Nephron (organoid): Measurements from ENCODE around the gene TMEM231.

Source experiments
- H3K27ac Mint-ChIP-seq, 3 experiments: 2 replicates each; pipeline ENCODE4 v1.8.0; 2020; ENCODE audit warnings: mixed read lengths in 3 of 3, mild to moderate bottlenecking in 2 of 3, moderate library complexity in 1 of 3
- H3K27me3 Mint-ChIP-seq: 2 replicates; pipeline ENCODE4 v1.8.0; 2021; ENCODE audit warnings: low read depth, mild to moderate bottlenecking, moderate library complexity, mixed read lengths
- H3K36me3 Mint-ChIP-seq: 2 replicates; pipeline ENCODE4 v1.8.0; 2020; ENCODE audit warnings: low read depth, mixed read lengths
- H3K4me1 Mint-ChIP-seq: 2 replicates; pipeline ENCODE4 v1.8.0; 2020; ENCODE audit warnings: mixed read lengths
- H3K4me3 Mint-ChIP-seq, 3 experiments: 2 replicates each; pipeline ENCODE4 v1.8.0; 2020; ENCODE audit warnings: mild to moderate bottlenecking in 3 of 3, mixed read lengths in 3 of 3, moderate library complexity in 2 of 3
- H3K9me3 Mint-ChIP-seq: 2 replicates; pipeline ENCODE4 v1.8.0; 2020; ENCODE audit warnings: mixed read lengths
- TF ChIP-seq, protein P1 (sequence below), 3 experiments: fragments of 200-600 bp; sonication (generic); IDR thresholded peaks; one replicate each; pipeline ENCODE4 v1.5.0; 2021; ENCODE audit warnings: antibody characterized with exemption in 3 of 3; ENCODE audit not compliant: unreplicated experiment in 3 of 3

The TMEM231 gene

DNA sequence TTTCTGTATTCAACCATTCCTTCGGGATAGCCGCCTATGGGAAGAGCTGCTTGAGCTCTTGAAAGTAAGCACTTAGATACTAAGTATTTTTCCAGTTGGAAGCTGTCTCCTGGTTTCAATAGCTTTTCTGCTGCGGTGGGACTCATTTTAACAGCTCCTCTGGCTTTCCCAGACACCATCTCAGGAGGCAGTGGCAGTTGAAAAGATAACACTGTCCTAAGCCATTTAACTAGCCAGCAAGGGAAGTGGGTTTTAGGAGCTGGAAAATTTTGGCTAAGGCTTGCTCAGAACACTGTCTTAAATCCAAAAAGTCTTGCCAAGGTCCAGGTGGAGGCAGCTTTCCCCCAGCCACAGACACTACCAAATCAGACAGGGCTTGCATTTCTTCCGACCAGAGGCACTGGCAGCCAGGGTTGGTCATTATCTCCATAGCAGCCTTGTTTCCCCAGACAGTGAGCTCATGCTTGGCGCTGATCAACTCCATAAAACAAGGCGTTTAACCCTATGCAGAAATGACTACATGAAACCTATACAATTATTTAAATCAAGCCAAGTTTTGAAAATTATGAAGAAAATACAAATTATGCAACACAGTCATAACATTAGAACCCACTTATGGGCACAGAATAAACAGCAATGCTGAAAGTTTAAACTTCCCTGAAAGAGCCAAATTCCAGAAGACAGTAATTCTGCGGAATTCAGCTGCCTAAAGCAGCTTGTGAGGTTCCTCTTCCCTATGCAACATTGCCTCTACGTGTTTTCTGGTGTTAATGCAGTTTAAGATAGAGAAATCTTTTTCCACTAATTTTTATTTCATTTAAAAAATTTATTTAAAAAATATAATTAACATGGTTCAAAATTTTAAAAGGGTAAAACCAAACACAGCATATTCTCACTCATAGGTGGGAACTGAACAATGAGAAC is 35.1 kb upstream of the TMEM231 start:
- Mint-ChIP-seq H3K4me3 (peak overlapping the region in 2 of 3 experiments; percentile 8 to 65), H3K36me3 (peaks cover 25% of the 10 kb centered on the region), H3K9me3 (no peaks in the 10 kb centered on the region), H3K27ac (peak overlapping the region; percentile 76 to 99 (median 97)), H3K4me1 (peaks cover 37% of the 10 kb centered on the region), H3K27me3 (no peaks in the 10 kb centered on the region)
- TF ChIP-seq, protein P1, sequence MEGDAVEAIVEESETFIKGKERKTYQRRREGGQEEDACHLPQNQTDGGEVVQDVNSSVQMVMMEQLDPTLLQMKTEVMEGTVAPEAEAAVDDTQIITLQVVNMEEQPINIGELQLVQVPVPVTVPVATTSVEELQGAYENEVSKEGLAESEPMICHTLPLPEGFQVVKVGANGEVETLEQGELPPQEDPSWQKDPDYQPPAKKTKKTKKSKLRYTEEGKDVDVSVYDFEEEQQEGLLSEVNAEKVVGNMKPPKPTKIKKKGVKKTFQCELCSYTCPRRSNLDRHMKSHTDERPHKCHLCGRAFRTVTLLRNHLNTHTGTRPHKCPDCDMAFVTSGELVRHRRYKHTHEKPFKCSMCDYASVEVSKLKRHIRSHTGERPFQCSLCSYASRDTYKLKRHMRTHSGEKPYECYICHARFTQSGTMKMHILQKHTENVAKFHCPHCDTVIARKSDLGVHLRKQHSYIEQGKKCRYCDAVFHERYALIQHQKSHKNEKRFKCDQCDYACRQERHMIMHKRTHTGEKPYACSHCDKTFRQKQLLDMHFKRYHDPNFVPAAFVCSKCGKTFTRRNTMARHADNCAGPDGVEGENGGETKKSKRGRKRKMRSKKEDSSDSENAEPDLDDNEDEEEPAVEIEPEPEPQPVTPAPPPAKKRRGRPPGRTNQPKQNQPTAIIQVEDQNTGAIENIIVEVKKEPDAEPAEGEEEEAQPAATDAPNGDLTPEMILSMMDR (IDR thresholded peaks at IDR 0.05; ENCODE audit: unreplicated experiment in 3 of 3), result peak in 1 of 3 experiments; percentile 15

DNA sequence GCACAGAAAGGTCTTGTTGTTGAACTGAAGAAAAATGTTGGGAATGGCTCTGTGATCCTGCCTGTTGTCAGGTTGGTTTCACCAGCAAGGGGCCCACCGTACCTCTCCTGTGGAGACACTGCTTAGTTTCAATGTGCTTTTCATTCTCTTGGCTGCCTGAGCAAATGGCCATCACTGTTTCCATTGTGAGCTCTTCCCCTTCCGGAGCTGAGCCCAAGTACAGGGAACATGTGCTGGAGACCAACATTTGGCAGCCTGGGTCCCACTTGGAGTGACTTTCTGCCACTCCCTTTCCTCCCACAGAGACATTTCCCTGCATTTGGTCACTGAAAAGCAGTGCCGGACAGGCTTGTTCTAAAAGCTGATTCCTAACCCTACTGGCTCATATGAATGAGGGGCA is 33.3 kb upstream of the TMEM231 start:
- H3K36me3 Mint-ChIP-seq, result peaks cover 15% of the 10 kb centered on the region
- H3K9me3 Mint-ChIP-seq, result no peaks in the 10 kb centered on the region
- TF ChIP-seq, protein P1 (IDR thresholded peaks at IDR 0.05; ENCODE audit: unreplicated experiment in 3 of 3), result no peak
- H3K4me1 Mint-ChIP-seq, result peaks cover 31% of the 10 kb centered on the region
- H3K27me3 Mint-ChIP-seq, result no peaks in the 10 kb centered on the region
- H3K27ac Mint-ChIP-seq, result peak overlapping the region in 2 of 3 experiments; percentile 57 to 86
- H3K4me3 Mint-ChIP-seq, result no peak overlapping the region

DNA sequence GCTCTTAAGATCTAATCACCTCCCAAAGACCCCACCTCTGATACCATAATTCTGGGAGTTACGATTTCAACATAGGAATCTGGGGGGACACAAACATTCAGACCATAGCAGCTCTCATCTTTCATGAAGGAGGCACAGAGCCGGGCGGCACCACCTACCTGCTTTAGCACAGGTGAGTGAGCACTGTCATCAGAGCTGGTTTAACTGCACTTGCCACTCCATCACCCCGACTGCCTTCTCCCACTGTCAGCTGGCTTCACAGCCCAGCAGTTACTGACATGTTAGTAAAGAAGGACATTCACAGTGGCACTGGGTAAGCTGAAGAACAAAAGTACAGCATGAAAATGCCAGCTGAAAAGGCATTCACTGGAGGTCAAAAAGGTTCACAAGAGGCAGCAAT is 32.7 kb upstream of the TMEM231 start:
- H3K4me1 Mint-ChIP-seq, result peaks cover 27% of the 10 kb centered on the region
- H3K36me3 Mint-ChIP-seq, result peaks cover 12% of the 10 kb centered on the region
- no peaks in the 10 kb centered on the region for H3K9me3 Mint-ChIP-seq
- no peaks in the 10 kb centered on the region for H3K27me3 Mint-ChIP-seq
- TF ChIP-seq, protein P1 (IDR thresholded peaks at IDR 0.05; ENCODE audit: unreplicated experiment in 3 of 3), result no peak
- peak overlapping the region in 2 of 3 experiments; percentile 57 to 86 for H3K27ac Mint-ChIP-seq
- no peak overlapping the region for H3K4me3 Mint-ChIP-seq

DNA sequence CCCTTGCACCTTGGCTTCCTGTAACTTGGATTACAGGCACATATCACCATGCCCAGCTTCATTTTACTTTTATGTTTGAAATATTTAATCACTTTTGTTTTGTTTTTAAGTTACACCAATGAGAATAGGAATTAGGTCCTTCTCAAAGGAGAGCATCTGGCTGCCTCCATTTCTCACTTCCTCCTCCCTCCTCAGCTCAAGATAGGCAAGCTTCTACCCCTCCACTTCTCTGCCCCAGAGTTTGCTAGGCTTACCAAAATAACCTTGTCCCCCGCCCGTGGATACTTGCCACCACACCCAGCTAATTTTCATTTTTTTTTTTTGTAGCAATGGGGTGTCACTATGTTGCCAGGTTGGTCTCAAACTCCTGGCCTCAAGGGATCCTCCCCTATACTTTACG is 28.1 kb upstream of the TMEM231 start:
- Mint-ChIP-seq H3K36me3 (peaks cover 20% of the 10 kb centered on the region), H3K27me3 (no peaks in the 10 kb centered on the region), H3K4me3 (no peak overlapping the region), H3K4me1 (peaks cover 5% of the 10 kb centered on the region), H3K9me3 (no peaks in the 10 kb centered on the region), H3K27ac (no peak overlapping the region)
- TF ChIP-seq, protein P1 (IDR thresholded peaks at IDR 0.05; ENCODE audit: unreplicated experiment in 3 of 3), result no peak

DNA sequence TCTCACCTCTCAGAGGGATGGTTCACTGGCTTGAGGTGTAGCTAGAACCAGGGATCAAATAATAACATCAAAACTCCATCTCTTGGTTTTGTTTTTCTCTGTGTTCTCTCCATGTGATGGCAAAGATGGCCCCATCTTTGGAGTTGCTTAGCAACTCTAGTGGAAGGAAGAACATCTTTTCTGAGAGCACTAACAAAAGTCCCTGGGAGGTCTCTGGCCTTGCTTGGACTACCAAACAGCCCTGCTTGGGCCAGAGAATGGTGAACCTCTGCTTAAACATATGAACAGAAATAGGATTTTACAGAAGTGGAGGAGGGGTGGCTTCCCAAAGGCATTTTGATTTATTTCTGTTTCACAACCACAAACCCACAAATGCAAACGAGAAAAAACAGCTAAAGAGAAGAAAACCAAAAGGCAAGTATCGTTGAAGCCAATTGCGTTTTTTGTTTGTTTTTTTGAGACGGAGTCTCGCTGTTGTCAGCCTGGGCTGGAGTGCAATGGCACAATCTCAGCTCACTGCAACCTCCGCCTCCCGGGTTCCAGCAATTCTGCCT is 23.3 kb upstream of the TMEM231 start:
- no peaks in the 10 kb centered on the region for H3K4me1 Mint-ChIP-seq
- H3K36me3 Mint-ChIP-seq, result peaks cover 51% of the 10 kb centered on the region
- no peaks in the 10 kb centered on the region for H3K27me3 Mint-ChIP-seq
- TF ChIP-seq, protein P1 (IDR thresholded peaks at IDR 0.05; ENCODE audit: unreplicated experiment in 3 of 3), result no peak
- no peaks in the 10 kb centered on the region for H3K9me3 Mint-ChIP-seq
- no peak overlapping the region for H3K27ac Mint-ChIP-seq
- no peak overlapping the region for H3K4me3 Mint-ChIP-seq
